GM12891 (cell line): ENCODE measurements around the gene SERINC2.

Experiments
- POLR2A ChIP-seq: IDR thresholded peaks from 2 replicates; pipeline ENCODE4 v1.6.1; 2011; ENCODE audit warnings: low read depth, low read length, control low read depth
- POLR2AphosphoS5 ChIP-seq: IDR thresholded peaks from 2 replicates; pipeline ENCODE4 v1.6.1; 2011; ENCODE audit warnings: low read depth, low read length, control low read depth
- TAF1 ChIP-seq: IDR thresholded peaks from 2 replicates; pipeline ENCODE4 v1.6.1; 2011; ENCODE audit warnings: low read depth, low read length, control low read depth

DNA sequence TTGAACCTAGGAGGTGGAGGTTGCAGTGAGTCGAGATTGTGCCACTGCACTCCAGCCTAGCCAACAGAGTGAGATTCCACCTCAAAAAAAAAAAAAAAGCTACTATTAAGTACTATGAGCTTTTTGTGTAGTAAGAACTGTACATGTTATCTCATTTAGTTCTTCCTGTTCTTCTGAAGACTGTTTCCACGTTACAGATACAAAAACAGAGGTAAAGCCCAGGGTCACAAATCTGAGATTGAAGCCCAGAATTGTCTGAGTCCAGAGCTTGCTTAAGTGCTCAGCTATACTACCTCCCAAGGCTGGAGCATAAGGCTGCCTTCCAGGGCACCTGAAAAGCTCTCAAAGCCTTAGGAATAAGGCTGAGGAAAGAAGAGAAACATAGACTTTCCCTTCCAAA is 43.0 kb upstream of the SERINC2 start:
- TF ChIP-seq POLR2A (no peak), POLR2AphosphoS5 (no peak), TAF1 (no peak)
